Liver (tissue), 9 donors: Measurements from ENCODE around the gene ZSCAN10. TPM values are rescaled to one million over a fixed set of nuclear protein-coding genes. Genes with fewer than 3 reads are reported as not detected.
A peak's percentile ranks its signal among the peaks of the same experiment; 100 is the strongest.

Experiments used
- DNase-seq: peaks from one replicate; pipeline ENCODE4 v3.0.0-alpha.2; 2017; ENCODE audit warnings: low spot score
- H3K27ac ChIP-seq, 2 donors: one replicate each; pipeline ENCODE4 v1.7.0; 2013; ENCODE audit warnings: inconsistent platforms in 2 of 2, low read length in 2 of 2, control low read depth in 1 of 2, low read depth in 1 of 2, mild to moderate bottlenecking in 1 of 2
- H3K27me3 ChIP-seq, 4 donors: one replicate each; pipeline versions ENCODE4 v1.6.1 to v1.7.0; 2013; ENCODE audit warnings: low read length in 3 of 4, inconsistent platforms in 1 of 4, mild to moderate bottlenecking in 1 of 4, moderate library complexity in 1 of 4; ENCODE audit not compliant: control insufficient read depth in 4 of 4, insufficient read depth in 4 of 4
- H3K36me3 ChIP-seq, 4 donors: one replicate each; pipeline versions ENCODE4 v1.6.1 to v1.7.0; 2013; ENCODE audit warnings: low read length in 3 of 4, mild to moderate bottlenecking in 3 of 4, low read depth in 1 of 4, moderate library complexity in 1 of 4; ENCODE audit not compliant: control insufficient read depth in 4 of 4, insufficient read depth in 3 of 4
- H3K4me1 ChIP-seq, 4 donors: one replicate each; pipeline versions ENCODE4 v1.6.1 to v1.7.0; 2013; ENCODE audit warnings: low read length in 3 of 4, mild to moderate bottlenecking in 3 of 4, moderate library complexity in 1 of 4; ENCODE audit not compliant: control insufficient read depth in 4 of 4, insufficient read depth in 4 of 4
- H3K4me3 ChIP-seq, 3 donors: one replicate each; pipeline versions ENCODE4 v1.6.1 to v1.7.0; 2013; ENCODE audit warnings: low read length in 3 of 3, control low read depth in 1 of 3, low read depth in 1 of 3, mild to moderate bottlenecking in 1 of 3
- H3K9ac ChIP-seq, 2 donors: one replicate each; pipeline ENCODE4 v1.7.0; 2013; ENCODE audit warnings: low read length in 2 of 2, mild to moderate bottlenecking in 2 of 2, moderate library complexity in 2 of 2, control low read depth in 1 of 2, low read depth in 1 of 2
- H3K9me3 ChIP-seq, 4 donors: one replicate each; pipeline versions ENCODE4 v1.6.1 to v1.7.0; 2013; ENCODE audit warnings: low read length in 3 of 4; ENCODE audit not compliant: control insufficient read depth in 4 of 4
- ATF3 ChIP-seq: IDR thresholded peaks from 2 replicates; pipeline ENCODE4 v1.6.1; 2016; ENCODE audit warnings: antibody characterized with exemption
- FOXA1 ChIP-seq: IDR thresholded peaks from 2 replicates; pipeline ENCODE4 v1.6.1; 2016; ENCODE audit warnings: antibody characterized with exemption
- GABPA ChIP-seq, 2 donors: IDR thresholded peaks in 1 of 2; conservative IDR thresholded peaks in 1 of 2; 2 replicates each; pipeline ENCODE4 v1.6.1; 2016; ENCODE audit warnings: antibody characterized with exemption in 2 of 2, mild to moderate bottlenecking in 1 of 2, moderate library complexity in 1 of 2
- HNF4A ChIP-seq, 2 donors: conservative IDR thresholded peaks; 2 replicates each; pipeline ENCODE4 v1.6.1; 2016; ENCODE audit warnings: antibody characterized with exemption in 2 of 2, mild to moderate bottlenecking in 2 of 2
- MAX ChIP-seq: IDR thresholded peaks from 2 replicates; pipeline ENCODE4 v1.6.1; 2016; ENCODE audit warnings: antibody characterized with exemption
- NR2F2 ChIP-seq: IDR thresholded peaks from 2 replicates; pipeline ENCODE4 v1.6.1; 2016; ENCODE audit warnings: antibody characterized with exemption
- RAD21 ChIP-seq, 2 donors: IDR thresholded peaks; 2 replicates each; pipeline ENCODE4 v1.6.1; 2016; ENCODE audit warnings: antibody characterized with exemption in 2 of 2, mild to moderate bottlenecking in 2 of 2
- RXRA ChIP-seq, 2 donors: IDR thresholded peaks; 2 replicates each; pipeline ENCODE4 v1.6.1; 2017 to 2018; ENCODE audit warnings: antibody characterized with exemption in 2 of 2, mild to moderate bottlenecking in 1 of 2
- SP1 ChIP-seq: IDR thresholded peaks from 2 replicates; pipeline ENCODE4 v1.6.1; 2018; ENCODE audit warnings: antibody characterized with exemption, mild to moderate bottlenecking
- YY1 ChIP-seq: IDR thresholded peaks from 2 replicates; pipeline ENCODE4 v1.6.1; 2016; ENCODE audit warnings: antibody characterized with exemption, mild to moderate bottlenecking
- WGBS: extraction: QIAGEN DNeasy Blood & Tissue Kit; methylation state at CpG from one replicate; pipeline ENCODE4 v1.1.7; 2013; 5-methylcytosine and 5-hydroxymethylcytosine counted together
- polyA plus RNA-seq, 2 donors: library from polyadenylated mRNA; stranded (reverse) in 1 of 2; unstranded in 1 of 2; fragments of 200-250 nt in 1 of 2; fragments of >200 nt in 1 of 2; fragmentation: Nextera tagmentation in 1 of 2; extraction: Ambion mirVana in 1 of 2; gene quantifications; one replicate each; pipeline versions ENCODE4 v1.2.1 to v1.2.3, GENCODE V29; 2013 to 2015
- total RNA-seq, 2 donors: library from RNA; depleted of rRNA; stranded (reverse); fragments of >200 nt; gene quantifications; one replicate each; pipeline ENCODE4 v1.2.3, GENCODE V29; 2014
- TF ChIP-seq, protein P1 (sequence below): IDR thresholded peaks from 2 replicates; pipeline ENCODE4 v1.6.1; 2016; ENCODE audit warnings: antibody characterized with exemption
- TF ChIP-seq, protein P2 (sequence below): IDR thresholded peaks from 2 replicates; pipeline ENCODE4 v1.6.1; 2016; ENCODE audit warnings: antibody characterized with exemption, mild to moderate bottlenecking
- donor health status: healthy.
- donor health status: healthy.
- donor health status: healthy.
- donor health status: healthy.
- donor health status: healthy.

The ZSCAN10 gene
- total and polyA plus RNA-seq, 4 donors = not detected

DNA sequence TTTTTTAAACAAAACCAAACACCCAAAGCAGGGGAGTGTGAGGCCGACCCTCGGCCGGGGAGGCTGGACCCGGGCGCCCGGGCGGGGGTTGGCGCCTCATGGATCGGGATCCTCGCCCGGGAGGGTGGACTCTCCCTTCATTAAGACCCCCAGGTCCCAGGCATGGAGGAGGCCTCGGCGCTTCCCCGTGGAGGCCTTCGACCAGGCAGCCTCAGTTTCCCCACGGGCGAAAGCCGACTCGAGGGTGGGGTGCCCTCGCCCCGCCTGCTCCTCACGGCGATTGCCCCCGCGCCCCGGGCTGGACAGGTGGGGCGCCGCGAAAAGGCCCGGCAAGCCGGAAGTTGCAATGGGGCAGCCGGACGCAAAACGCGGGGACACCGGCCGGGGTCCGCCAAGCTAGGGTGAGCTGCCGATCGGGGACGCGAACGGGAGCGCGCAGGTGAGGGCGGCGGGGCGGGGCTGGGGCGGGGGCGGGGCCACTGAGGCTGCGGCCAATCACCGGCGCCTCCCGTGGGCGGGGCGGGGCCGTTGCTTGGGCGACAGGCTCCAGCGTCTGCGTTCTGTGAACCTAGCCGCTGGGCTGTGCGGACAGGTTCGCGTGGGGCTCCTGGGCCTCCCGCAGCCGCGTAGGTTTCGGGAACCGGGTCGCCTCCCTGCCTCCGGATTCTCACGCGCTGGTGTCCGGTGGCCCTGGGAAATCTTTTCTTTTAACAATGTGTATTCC is 7.3 kb upstream of the ZSCAN10 start:
- TF ChIP-seq GABPA (IDR thresholded peaks at IDR 0.05 in 1 of 2, conservative IDR thresholded peaks at IDR 0.05 in 1 of 2) = peak; percentile 84 to 92
- no peak for TF ChIP-seq RXRA (IDR thresholded peaks at IDR 0.05)
- TF ChIP-seq HNF4A (conservative IDR thresholded peaks at IDR 0.05) = peak in 1 of 2 donors; percentile 8
- peak; percentile 23 for TF ChIP-seq YY1
- TF ChIP-seq SP1 = peak; percentile 38
- TF ChIP-seq, protein P1, sequence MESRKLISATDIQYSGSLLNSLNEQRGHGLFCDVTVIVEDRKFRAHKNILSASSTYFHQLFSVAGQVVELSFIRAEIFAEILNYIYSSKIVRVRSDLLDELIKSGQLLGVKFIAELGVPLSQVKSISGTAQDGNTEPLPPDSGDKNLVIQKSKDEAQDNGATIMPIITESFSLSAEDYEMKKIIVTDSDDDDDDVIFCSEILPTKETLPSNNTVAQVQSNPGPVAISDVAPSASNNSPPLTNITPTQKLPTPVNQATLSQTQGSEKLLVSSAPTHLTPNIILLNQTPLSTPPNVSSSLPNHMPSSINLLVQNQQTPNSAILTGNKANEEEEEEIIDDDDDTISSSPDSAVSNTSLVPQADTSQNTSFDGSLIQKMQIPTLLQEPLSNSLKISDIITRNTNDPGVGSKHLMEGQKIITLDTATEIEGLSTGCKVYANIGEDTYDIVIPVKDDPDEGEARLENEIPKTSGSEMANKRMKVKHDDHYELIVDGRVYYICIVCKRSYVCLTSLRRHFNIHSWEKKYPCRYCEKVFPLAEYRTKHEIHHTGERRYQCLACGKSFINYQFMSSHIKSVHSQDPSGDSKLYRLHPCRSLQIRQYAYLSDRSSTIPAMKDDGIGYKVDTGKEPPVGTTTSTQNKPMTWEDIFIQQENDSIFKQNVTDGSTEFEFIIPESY = no peak
- TF ChIP-seq ATF3 = no peak
- no peak for TF ChIP-seq RAD21 (IDR thresholded peaks at IDR 0.05)
- TF ChIP-seq, protein P2, sequence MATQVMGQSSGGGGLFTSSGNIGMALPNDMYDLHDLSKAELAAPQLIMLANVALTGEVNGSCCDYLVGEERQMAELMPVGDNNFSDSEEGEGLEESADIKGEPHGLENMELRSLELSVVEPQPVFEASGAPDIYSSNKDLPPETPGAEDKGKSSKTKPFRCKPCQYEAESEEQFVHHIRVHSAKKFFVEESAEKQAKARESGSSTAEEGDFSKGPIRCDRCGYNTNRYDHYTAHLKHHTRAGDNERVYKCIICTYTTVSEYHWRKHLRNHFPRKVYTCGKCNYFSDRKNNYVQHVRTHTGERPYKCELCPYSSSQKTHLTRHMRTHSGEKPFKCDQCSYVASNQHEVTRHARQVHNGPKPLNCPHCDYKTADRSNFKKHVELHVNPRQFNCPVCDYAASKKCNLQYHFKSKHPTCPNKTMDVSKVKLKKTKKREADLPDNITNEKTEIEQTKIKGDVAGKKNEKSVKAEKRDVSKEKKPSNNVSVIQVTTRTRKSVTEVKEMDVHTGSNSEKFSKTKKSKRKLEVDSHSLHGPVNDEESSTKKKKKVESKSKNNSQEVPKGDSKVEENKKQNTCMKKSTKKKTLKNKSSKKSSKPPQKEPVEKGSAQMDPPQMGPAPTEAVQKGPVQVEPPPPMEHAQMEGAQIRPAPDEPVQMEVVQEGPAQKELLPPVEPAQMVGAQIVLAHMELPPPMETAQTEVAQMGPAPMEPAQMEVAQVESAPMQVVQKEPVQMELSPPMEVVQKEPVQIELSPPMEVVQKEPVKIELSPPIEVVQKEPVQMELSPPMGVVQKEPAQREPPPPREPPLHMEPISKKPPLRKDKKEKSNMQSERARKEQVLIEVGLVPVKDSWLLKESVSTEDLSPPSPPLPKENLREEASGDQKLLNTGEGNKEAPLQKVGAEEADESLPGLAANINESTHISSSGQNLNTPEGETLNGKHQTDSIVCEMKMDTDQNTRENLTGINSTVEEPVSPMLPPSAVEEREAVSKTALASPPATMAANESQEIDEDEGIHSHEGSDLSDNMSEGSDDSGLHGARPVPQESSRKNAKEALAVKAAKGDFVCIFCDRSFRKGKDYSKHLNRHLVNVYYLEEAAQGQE = no peak
- no peak for TF ChIP-seq FOXA1
- H3K9me3 ChIP-seq = no peaks in the 10 kb centered on the region
- H3K4me3 ChIP-seq = peak overlapping the region; percentile 63 to 88 (median 69)
- H3K9ac ChIP-seq = peak overlapping the region; percentile 72 to 94
- no peaks in the 10 kb centered on the region for H3K27me3 ChIP-seq
- 1% methylated on average over 74 of the region's 74 CpGs for WGBS
- H3K27ac ChIP-seq = peak overlapping the region; percentile 84 to 86
- H3K4me1 ChIP-seq = peaks cover 0 to 10% (median 4%) of the 10 kb centered on the region in 4 donors
- DNase-seq = peak; percentile 95
- H3K36me3 ChIP-seq = no peaks in the 10 kb centered on the region

DNA sequence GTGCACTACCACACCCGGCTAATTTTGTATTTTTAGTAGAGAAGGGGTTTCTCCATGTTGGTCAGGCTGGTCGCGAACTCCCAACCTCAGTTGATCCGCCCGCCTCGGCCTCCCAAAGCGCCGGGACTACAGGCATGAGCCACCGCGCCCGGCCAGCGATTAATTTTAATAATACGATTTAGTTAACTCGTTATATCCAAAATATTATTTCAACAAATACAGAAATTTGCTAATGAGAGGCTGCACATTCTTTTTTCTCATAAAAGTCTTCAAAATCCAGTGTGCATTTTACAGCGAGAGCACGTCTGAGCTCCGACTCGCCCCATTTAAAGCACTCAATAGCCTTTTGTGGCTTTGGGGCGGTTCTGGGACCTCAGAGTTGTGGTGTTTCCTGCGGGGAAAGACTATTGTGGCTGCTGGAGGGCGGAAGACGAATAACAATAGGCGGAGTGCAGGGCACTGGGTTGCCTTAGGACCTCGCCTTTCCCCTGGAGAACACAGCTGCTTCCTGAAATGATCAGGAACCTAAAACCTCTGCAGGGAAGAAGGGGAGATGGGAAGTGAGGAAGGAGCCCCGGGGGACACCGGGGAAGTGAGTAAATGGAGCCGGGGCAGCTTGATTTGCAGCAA is 2.9 kb upstream of the ZSCAN10 start:
- whole genome bisulfite sequencing = 58% methylated on average over 27 of the region's 27 CpGs
- no peak overlapping the region for H3K27ac ChIP-seq
- H3K4me1 ChIP-seq = peaks cover 0 to 22% (median 9%) of the 10 kb centered on the region in 4 donors

More for the DNA sequence above, 2.9 kb upstream of the ZSCAN10 start:
- no peak overlapping the region for H3K4me3 ChIP-seq
- TF ChIP-seq, protein P2 = no peak
- TF ChIP-seq MAX (no peak), SP1 (peak; percentile 28), NR2F2 (peak; percentile 95)
- H3K9me3 ChIP-seq = no peaks in the 10 kb centered on the region
- no peaks in the 10 kb centered on the region for H3K36me3 ChIP-seq
- no peaks in the 10 kb centered on the region for H3K27me3 ChIP-seq
- no peak for DNase-seq
- no peak overlapping the region for H3K9ac ChIP-seq
